K562 (cell line): ENCODE measurements around the gene DCUN1D2.

Source experiments
- BMI1 ChIP-seq: fragments of 150-350 bp; IDR thresholded peaks from 2 replicates; pipeline ENCODE4 v1.6.1; 2014; ENCODE audit warnings: low read length
- TF ChIP-seq, protein P1 (sequence below), 3 experiments: IDR thresholded peaks in 2 of 3; conservative IDR thresholded peaks in 1 of 3; 2 replicates each; pipeline ENCODE4 v1.5.1; 2011 to 2012; ENCODE audit warnings: low read length in 3 of 3, mild to moderate bottlenecking in 3 of 3, control low read depth in 2 of 3, improper control_type of control experiment in 1 of 3, inconsistent platforms in 1 of 3, low read depth in 1 of 3, mixed read lengths in 1 of 3, moderate library complexity in 1 of 3; ENCODE audit not compliant: insufficient read depth in 2 of 3

- no peak for TF ChIP-seq BMI1
- TF ChIP-seq, protein P1, sequence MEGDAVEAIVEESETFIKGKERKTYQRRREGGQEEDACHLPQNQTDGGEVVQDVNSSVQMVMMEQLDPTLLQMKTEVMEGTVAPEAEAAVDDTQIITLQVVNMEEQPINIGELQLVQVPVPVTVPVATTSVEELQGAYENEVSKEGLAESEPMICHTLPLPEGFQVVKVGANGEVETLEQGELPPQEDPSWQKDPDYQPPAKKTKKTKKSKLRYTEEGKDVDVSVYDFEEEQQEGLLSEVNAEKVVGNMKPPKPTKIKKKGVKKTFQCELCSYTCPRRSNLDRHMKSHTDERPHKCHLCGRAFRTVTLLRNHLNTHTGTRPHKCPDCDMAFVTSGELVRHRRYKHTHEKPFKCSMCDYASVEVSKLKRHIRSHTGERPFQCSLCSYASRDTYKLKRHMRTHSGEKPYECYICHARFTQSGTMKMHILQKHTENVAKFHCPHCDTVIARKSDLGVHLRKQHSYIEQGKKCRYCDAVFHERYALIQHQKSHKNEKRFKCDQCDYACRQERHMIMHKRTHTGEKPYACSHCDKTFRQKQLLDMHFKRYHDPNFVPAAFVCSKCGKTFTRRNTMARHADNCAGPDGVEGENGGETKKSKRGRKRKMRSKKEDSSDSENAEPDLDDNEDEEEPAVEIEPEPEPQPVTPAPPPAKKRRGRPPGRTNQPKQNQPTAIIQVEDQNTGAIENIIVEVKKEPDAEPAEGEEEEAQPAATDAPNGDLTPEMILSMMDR (IDR thresholded peaks at IDR 0.05 in 2 of 3, conservative IDR thresholded peaks at IDR 0.05 in 1 of 3; ENCODE audit: insufficient read depth in 2 of 3, low read depth in 1 of 3, low read length in 3 of 3), result no peak
These were observed 48.7 kb upstream of the DCUN1D2 start for GRCh38 chr13:113539176-113539575.
